Hepatocyte (in vitro differentiated cells): ENCODE data around the gene GRAMD1A.

Experiments
- CTCF ChIP-seq: fragments of 200-600 bp; sonication (generic); IDR thresholded peaks from 2 replicates; pipeline ENCODE4 v1.5.1; 2016; ENCODE audit warnings: antibody characterized with exemption, mild to moderate bottlenecking; ENCODE audit not compliant: poor library complexity
- EZH2 ChIP-seq: fragments of 200-600 bp; sonication (generic); IDR thresholded peaks from 2 replicates; pipeline ENCODE4 v1.6.1; 2016; ENCODE audit warnings: antibody characterized with exemption, mild to moderate bottlenecking, borderline replicate concordance
- EZH2phosphoT487 ChIP-seq: fragments of 200-600 bp; sonication (generic); IDR thresholded peaks from one replicate; pipeline ENCODE4 v1.6.1; 2018; ENCODE audit warnings: antibody characterized with exemption, mild to moderate bottlenecking, low read depth, moderate library complexity; ENCODE audit not compliant: unreplicated experiment, severe bottlenecking

DNA sequence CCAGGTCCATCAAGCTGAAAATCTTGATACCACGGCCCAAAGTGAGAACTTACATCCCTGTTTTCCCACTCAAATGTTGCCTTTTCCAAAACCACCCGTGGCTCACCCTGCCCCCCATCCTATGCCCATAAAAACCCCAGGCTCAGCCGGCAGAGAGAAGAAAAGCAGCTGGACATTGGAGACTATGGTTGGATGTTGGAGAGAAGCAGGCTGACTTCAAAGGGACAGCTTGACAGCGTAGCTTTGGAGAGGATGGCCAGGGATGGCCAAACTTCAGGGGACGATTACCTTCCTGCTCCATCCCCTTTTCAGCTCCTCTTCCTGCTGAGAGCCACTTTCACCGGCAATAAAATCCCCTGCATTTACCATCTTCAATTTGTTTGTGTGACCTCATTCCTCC, 32.6 kb upstream of the GRAMD1A start:
- TF ChIP-seq CTCF (no peak), EZH2phosphoT487 (no peak), EZH2 (no peak)
